Neural progenitor cell (in vitro differentiated cells): Measurements from ENCODE around the gene CCSER2. TPM values are rescaled to one million over a fixed set of nuclear protein-coding genes. Genes with fewer than 3 reads are reported as not detected.

ENCODE experiments used
- DNase-seq: peaks from one replicate; pipeline ENCODE4 v3.0.0-alpha.2; 2016; ENCODE audit warnings: low spot score
- H2AFZ ChIP-seq: fragments of 200-600 bp; sonication (generic); replicated peaks from 2 replicates; pipeline ENCODE4 v1.6.1; 2016; ENCODE audit warnings: antibody characterized with exemption
- H3F3A ChIP-seq: fragments of 200-600 bp; sonication (generic); 2 replicates; pipeline ENCODE4 v1.6.1; 2016; ENCODE audit warnings: antibody characterized with exemption, low read depth
- H3K27ac ChIP-seq: fragments of 200-600 bp; sonication (generic); 2 replicates; pipeline ENCODE4 v1.5.1; 2016; ENCODE audit warnings: mild to moderate bottlenecking
- H3K27me3 ChIP-seq: fragments of 200-600 bp; sonication (generic); 2 replicates; pipeline ENCODE4 v1.6.1; 2016; ENCODE audit warnings: mild to moderate bottlenecking, moderate library complexity
- H3K36me3 ChIP-seq: fragments of 200-600 bp; sonication (generic); 2 replicates; pipeline ENCODE4 v1.5.1; 2016
- H3K4me1 ChIP-seq: fragments of 200-600 bp; sonication (generic); 2 replicates; pipeline ENCODE4 v1.6.1; 2016; ENCODE audit warnings: mixed run types
- H3K4me2 ChIP-seq: fragments of 200-600 bp; sonication (generic); 2 replicates; pipeline ENCODE4 v1.6.1; 2016
- H3K4me3 ChIP-seq: fragments of 200-600 bp; sonication (generic); 2 replicates; pipeline ENCODE4 v1.5.1; 2016
- H3K79me2 ChIP-seq: fragments of 200-600 bp; sonication (generic); 2 replicates; pipeline ENCODE4 v1.6.1; 2016; ENCODE audit warnings: low read depth
- H3K9ac ChIP-seq: fragments of 200-600 bp; sonication (generic); 2 replicates; pipeline ENCODE4 v1.6.1; 2016
- H3K9me3 ChIP-seq: fragments of 200-600 bp; sonication (generic); 2 replicates; pipeline ENCODE4 v1.5.1; 2016; ENCODE audit warnings: low read depth
- H4K20me1 ChIP-seq: fragments of 200-600 bp; sonication (generic); 2 replicates; pipeline ENCODE4 v1.6.1; 2016; ENCODE audit warnings: low read depth
- H3K27ac Mint-ChIP-seq: 3 replicates; pipeline ENCODE4 v1.8.0; 2021; ENCODE audit warnings: mixed read lengths
- H3K27me3 Mint-ChIP-seq: 2 replicates; pipeline ENCODE4 v1.8.0; 2022; ENCODE audit warnings: low read depth, mild to moderate bottlenecking, inconsistent platforms, moderate library complexity, mixed read lengths; ENCODE audit not compliant: insufficient read depth
- H3K36me3 Mint-ChIP-seq: 3 replicates; pipeline ENCODE4 v1.8.0; 2021; ENCODE audit warnings: mixed read lengths
- H3K4me1 Mint-ChIP-seq: 3 replicates; pipeline ENCODE4 v1.8.0; 2021; ENCODE audit warnings: mixed read lengths
- H3K4me3 Mint-ChIP-seq: 3 replicates; pipeline ENCODE4 v1.8.0; 2021; ENCODE audit warnings: mild to moderate bottlenecking, moderate library complexity, mixed read lengths
- H3K9me3 Mint-ChIP-seq: 3 replicates; pipeline ENCODE4 v1.8.0; 2020; ENCODE audit warnings: mixed read lengths
- EZH2 ChIP-seq: fragments of 200-600 bp; sonication (generic); IDR thresholded peaks from 2 replicates; pipeline ENCODE4 v1.6.1; 2017; ENCODE audit warnings: antibody characterized with exemption, mild to moderate bottlenecking, moderate library complexity
- EZH2phosphoT487 ChIP-seq: fragments of 200-600 bp; sonication (generic); IDR thresholded peaks from 2 replicates; pipeline ENCODE4 v1.6.1; 2017; ENCODE audit warnings: antibody characterized with exemption
- total RNA-seq: library from RNA; depleted of rRNA; stranded (reverse); fragments of >200 nt; gene quantifications from 2 replicates; pipeline ENCODE4 v1.2.3, GENCODE V29; 2015; ENCODE audit warnings: low replicate concordance
- TF ChIP-seq, protein P1 (sequence below): fragments of 200-600 bp; sonication (generic); IDR thresholded peaks from 2 replicates; pipeline ENCODE4 v1.5.1; 2017; ENCODE audit warnings: antibody characterized with exemption, mild to moderate bottlenecking

CCSER2 gene
- total RNA-seq, 1 donor from 2014 or later: 39.3 TPM

DNA sequence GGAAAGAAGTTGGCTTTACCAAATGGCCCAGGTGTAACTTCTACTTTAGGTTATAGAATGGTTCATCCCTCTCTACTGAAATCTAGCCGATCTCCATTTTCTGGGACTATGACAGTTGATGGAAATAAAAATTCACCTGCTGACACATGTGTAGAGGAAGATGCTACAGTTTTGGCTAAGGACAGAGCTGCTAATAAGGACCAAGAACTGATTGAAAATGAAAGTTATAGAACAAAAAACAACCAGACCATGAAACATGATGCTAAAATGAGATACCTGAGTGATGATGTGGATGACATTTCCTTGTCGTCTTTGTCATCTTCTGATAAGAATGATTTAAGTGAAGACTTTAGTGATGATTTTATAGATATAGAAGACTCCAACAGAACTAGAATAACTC, 43.6 kb downstream of the CCSER2 start:
- H3K4me1 Mint-ChIP-seq: no peaks in the 10 kb centered on the region
- Histone ChIP-seq H3K27me3 (no peaks in the 10 kb centered on the region), H3K27ac (no peak overlapping the region), H3K4me3 (no peak overlapping the region), H3K4me1 (peaks cover 9% of the 10 kb centered on the region), H2AFZ (no peak overlapping the region), H3F3A (no peaks in the 10 kb centered on the region), H3K4me2 (no peak overlapping the region), H3K9me3 (no peaks in the 10 kb centered on the region), H3K9ac (no peak overlapping the region), H3K36me3 (peaks cover 10% of the 10 kb centered on the region), H3K79me2 (peaks cover 46% of the 10 kb centered on the region), H4K20me1 (peaks cover 26% of the 10 kb centered on the region)
- H3K27me3 Mint-ChIP-seq: no peaks in the 10 kb centered on the region
- H3K4me3 Mint-ChIP-seq: no peak overlapping the region
- no peak for TF ChIP-seq EZH2
- TF ChIP-seq, protein P1, sequence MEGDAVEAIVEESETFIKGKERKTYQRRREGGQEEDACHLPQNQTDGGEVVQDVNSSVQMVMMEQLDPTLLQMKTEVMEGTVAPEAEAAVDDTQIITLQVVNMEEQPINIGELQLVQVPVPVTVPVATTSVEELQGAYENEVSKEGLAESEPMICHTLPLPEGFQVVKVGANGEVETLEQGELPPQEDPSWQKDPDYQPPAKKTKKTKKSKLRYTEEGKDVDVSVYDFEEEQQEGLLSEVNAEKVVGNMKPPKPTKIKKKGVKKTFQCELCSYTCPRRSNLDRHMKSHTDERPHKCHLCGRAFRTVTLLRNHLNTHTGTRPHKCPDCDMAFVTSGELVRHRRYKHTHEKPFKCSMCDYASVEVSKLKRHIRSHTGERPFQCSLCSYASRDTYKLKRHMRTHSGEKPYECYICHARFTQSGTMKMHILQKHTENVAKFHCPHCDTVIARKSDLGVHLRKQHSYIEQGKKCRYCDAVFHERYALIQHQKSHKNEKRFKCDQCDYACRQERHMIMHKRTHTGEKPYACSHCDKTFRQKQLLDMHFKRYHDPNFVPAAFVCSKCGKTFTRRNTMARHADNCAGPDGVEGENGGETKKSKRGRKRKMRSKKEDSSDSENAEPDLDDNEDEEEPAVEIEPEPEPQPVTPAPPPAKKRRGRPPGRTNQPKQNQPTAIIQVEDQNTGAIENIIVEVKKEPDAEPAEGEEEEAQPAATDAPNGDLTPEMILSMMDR: no peak
- TF ChIP-seq EZH2phosphoT487: no peak
- peaks cover 6% of the 10 kb centered on the region for H3K9me3 Mint-ChIP-seq
- H3K27ac Mint-ChIP-seq: no peak overlapping the region
- DNase-seq: no peak
- peaks cover 20% of the 10 kb centered on the region for H3K36me3 Mint-ChIP-seq

- H3K4me3 ChIP-seq: no peak overlapping the region
- H3K4me1 ChIP-seq: no peaks in the 10 kb centered on the region
- Mint-ChIP-seq H3K27ac (no peak overlapping the region), H3K9me3 (peaks cover 6% of the 10 kb centered on the region), H3K4me1 (no peaks in the 10 kb centered on the region), H3K36me3 (peaks cover 20% of the 10 kb centered on the region), H3K27me3 (no peaks in the 10 kb centered on the region), H3K4me3 (no peak overlapping the region)
- no peak for DNase-seq
- no peaks in the 10 kb centered on the region for H3K27me3 ChIP-seq
- H3K4me2 ChIP-seq: no peak overlapping the region
- peaks cover 48% of the 10 kb centered on the region for H3K79me2 ChIP-seq
- TF ChIP-seq, protein P1: no peak
- TF ChIP-seq EZH2 (no peak), EZH2phosphoT487 (no peak)
- no peak overlapping the region for H3K27ac ChIP-seq
- H2AFZ ChIP-seq: no peak overlapping the region
- H3K9me3 ChIP-seq: no peaks in the 10 kb centered on the region
- peaks cover 15% of the 10 kb centered on the region for H4K20me1 ChIP-seq
- H3K9ac ChIP-seq: no peak overlapping the region
- peaks cover 10% of the 10 kb centered on the region for H3K36me3 ChIP-seq
- no peaks in the 10 kb centered on the region for H3F3A ChIP-seq
Observed at GRCh38 chr10:84373000-84373399, 44.6 kb downstream of the CCSER2 start.

GRCh38 chr10:84374455-84374854, 46.1 kb downstream of the CCSER2 start:
- no peaks in the 10 kb centered on the region for H3F3A ChIP-seq
- no peak overlapping the region for H3K27ac ChIP-seq
- no peaks in the 10 kb centered on the region for H3K27me3 Mint-ChIP-seq
- peaks cover 9% of the 10 kb centered on the region for H3K9me3 Mint-ChIP-seq
- H3K9ac ChIP-seq: no peak overlapping the region
- no peak overlapping the region for H2AFZ ChIP-seq
- H3K4me3 Mint-ChIP-seq: no peak overlapping the region
- no peaks in the 10 kb centered on the region for H3K4me1 ChIP-seq
- H3K4me3 ChIP-seq: no peak overlapping the region
- TF ChIP-seq, protein P1: no peak
- TF ChIP-seq EZH2 (no peak), EZH2phosphoT487 (no peak)
- no peak for DNase-seq
- H4K20me1 ChIP-seq: peaks cover 14% of the 10 kb centered on the region
- no peaks in the 10 kb centered on the region for H3K27me3 ChIP-seq
- peaks cover 10% of the 10 kb centered on the region for H3K36me3 ChIP-seq
- H3K27ac Mint-ChIP-seq: no peak overlapping the region
- no peaks in the 10 kb centered on the region for H3K9me3 ChIP-seq
- H3K36me3 Mint-ChIP-seq: peaks cover 23% of the 10 kb centered on the region
- H3K4me2 ChIP-seq: no peak overlapping the region
- H3K79me2 ChIP-seq: peaks cover 47% of the 10 kb centered on the region
- H3K4me1 Mint-ChIP-seq: no peaks in the 10 kb centered on the region
